Measurements from ENCODE around the gene LRRC4C.

Gene LRRC4C

GRCh38 chr11:41459465-41460401 is at the start of gene LRRC4C:
TSS of gene LRRC4C (minus strand) at chr11:41459652.
- H3K27ac ChIP-seq, result no peak within 1 kb of the TSS
- DNase-seq (ENCODE audit: low read depth, low spot score), result no peak

GRCh38 chr11:41508121-41508520 is 48.7 kb upstream of the LRRC4C start:
- DNase-seq (ENCODE audit: low read depth, low spot score), result no peak
- H3K27ac ChIP-seq, result no peak overlapping the region

- no peak overlapping the region for H3K27ac ChIP-seq
- DNase-seq (ENCODE audit: low read depth, low spot score), result no peak
Measured at GRCh38 chr11:41499429-41499828, 40.0 kb upstream of the LRRC4C start.

DNA sequence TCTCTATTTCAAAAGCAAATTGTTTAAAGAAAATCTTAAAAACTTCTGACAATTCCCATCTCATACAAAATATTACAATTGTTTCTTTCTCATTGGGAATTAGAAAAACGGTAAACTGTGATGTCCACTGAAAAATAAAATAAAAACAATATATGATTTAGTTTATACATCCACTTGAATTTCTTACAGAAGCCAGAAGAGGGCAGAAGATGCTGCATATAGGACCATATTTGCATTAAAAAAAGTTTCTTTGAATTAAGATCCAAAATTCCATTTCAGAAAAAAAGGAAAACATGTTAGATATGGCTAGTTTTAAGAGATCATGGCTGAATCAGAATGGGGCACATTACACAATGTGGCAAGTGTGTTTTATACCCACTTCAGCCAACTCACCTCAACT is 39.3 kb upstream of the LRRC4C start:
- no peak overlapping the region for H3K27ac ChIP-seq
- no peak for DNase-seq (ENCODE audit: low read depth, low spot score)

GRCh38 chr11:41497974-41498373 is 38.5 kb upstream of the LRRC4C start:
- no peak overlapping the region for H3K27ac ChIP-seq
- DNase-seq (ENCODE audit: low read depth, low spot score), result no peak

GRCh38 chr11:41494716-41495115 is 35.3 kb upstream of the LRRC4C start:
- no peak for DNase-seq (ENCODE audit: low read depth, low spot score)
- H3K27ac ChIP-seq, result no peak overlapping the region

- no peak for DNase-seq (ENCODE audit: low read depth, low spot score)
Measured at GRCh38 chr11:41486424-41486823, 27.0 kb upstream of the LRRC4C start.

GRCh38 chr11:41483956-41484355 is 24.5 kb upstream of the LRRC4C start:
- no peak for DNase-seq (ENCODE audit: low read depth, low spot score)
- no peak overlapping the region for H3K27ac ChIP-seq

More at GRCh38 chr11:41486424-41486823, 27.0 kb upstream of the LRRC4C start:
- no peak overlapping the region for H3K27ac ChIP-seq

DNA sequence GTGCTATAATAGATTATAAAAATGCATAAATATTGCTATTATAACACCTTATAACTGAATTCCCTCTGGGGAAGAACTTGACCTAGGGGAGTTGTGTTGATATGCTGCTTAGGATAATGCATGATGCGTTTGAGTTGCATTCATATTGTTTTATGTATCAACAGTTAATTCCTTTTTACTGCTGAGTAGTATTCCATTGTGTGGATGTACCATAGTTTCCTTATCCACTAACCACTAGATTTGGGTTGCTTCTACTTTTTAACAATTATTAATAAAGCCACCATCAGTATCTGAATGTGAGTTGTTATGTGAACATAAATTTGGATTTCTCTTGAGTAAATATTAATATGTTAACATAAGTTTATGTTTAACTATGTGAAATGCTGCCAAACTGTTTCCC is 19.7 kb upstream of the LRRC4C start:
- no peak for DNase-seq (ENCODE audit: low read depth, low spot score)
- H3K27ac ChIP-seq, result no peak overlapping the region

- no peak overlapping the region for H3K27ac ChIP-seq
- DNase-seq (ENCODE audit: low read depth, low spot score), result no peak
Measured at GRCh38 chr11:41461057-41461681, 1.7 kb upstream of the LRRC4C start.

- no peak overlapping the region for H3K27ac ChIP-seq
- no peak for DNase-seq (ENCODE audit: low read depth, low spot score)
Measured at GRCh38 chr11:41458641-41459040, 811 bp downstream of the LRRC4C start.

DNA sequence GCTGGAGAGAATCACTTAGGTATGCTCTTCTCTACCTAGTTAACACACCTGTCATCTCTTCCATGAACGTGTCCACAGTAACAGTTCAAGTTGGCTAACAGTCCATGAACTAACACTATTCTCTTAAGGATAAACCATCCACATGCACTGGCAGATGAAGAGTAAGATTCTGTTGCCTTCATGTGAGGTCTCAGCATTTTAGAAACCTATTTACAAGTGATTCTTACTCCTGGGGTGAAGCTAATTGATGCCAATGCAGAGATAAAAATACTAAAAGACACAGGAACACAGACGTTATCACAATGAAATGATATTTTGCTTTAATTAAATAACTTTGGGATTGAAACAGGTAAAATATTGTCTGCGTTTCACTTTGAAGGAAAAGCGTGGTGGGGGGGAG is 1.3 kb downstream of the LRRC4C start:
- DNase-seq (ENCODE audit: low read depth, low spot score), result no peak
- no peak overlapping the region for H3K27ac ChIP-seq

DNA sequence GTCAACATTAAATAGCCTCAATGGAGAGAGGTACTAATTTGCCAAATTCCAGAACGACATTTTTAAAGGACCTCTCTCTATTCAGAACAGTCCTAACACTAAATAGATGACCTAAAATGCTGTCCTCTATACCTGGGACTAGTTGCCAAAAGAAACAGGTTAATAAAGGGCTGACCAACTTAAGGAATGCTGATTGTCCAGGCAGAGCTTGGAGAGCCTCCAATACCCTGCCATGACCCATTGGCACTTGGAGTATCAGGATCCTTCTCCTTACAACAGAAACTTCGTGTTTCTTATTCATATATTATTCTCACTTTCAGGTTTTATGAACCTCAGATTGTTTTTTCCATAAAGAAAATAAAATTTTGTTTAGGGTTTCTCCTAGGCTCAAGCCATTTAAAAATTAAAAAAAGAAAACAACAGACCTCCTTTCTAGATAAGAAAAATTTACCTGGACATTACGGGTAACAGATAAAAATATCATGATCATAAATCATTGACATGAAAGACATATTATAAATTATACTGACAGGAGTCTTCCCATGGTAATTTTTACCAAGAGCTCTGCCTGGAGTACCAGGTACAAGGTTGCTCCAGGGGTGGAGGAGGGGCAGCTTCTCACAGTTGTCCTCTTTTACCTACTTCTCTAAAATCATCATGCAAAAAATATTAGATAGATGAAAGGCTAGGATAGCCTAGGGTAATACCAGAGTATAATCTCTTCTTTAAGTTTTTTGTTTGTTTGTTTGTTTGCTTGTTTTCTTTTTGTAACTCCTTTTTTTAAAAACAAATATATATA is 2.0 kb downstream of the LRRC4C start:
- DNase-seq (ENCODE audit: low read depth, low spot score), result no peak
- no peak overlapping the region for H3K27ac ChIP-seq

- DNase-seq (ENCODE audit: low read depth, low spot score), result no peak
Measured at GRCh38 chr11:41456269-41456668, 3.2 kb downstream of the LRRC4C start.

GRCh38 chr11:41451011-41451410 is 8.4 kb downstream of the LRRC4C start:
- H3K27ac ChIP-seq, result no peak overlapping the region
- DNase-seq (ENCODE audit: low read depth, low spot score), result no peak

More at GRCh38 chr11:41456269-41456668, 3.2 kb downstream of the LRRC4C start:
- H3K27ac ChIP-seq, result no peak overlapping the region

DNA sequence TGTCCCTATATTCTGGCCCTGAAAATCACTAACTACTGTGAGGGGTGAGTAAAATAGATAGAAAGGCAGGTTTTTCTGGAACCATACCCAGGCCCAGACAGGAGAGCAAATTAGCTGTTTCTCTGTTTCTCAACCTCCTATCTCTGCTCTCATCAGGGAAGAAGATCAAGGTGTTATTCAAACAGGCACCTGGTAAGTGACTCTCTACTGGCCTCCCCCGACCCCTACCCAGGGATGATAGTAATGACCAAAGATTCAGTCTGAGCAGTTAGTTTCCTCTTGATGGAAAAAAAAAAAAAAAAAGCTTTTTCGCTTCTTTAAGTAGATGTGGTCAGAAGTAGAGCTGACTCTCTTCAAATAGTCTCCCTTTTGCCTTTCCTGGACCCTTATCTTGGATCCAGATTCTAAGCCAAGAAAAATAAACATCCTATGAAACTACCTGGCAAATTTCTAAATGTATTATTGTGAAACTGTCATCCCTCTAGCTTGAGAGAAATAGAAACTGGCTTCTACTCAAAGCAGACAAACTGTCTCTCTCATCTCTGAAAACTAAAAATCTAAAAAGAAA is 9.9 kb downstream of the LRRC4C start:
- DNase-seq (ENCODE audit: low read depth, low spot score), result no peak
- no peak overlapping the region for H3K27ac ChIP-seq

DNA sequence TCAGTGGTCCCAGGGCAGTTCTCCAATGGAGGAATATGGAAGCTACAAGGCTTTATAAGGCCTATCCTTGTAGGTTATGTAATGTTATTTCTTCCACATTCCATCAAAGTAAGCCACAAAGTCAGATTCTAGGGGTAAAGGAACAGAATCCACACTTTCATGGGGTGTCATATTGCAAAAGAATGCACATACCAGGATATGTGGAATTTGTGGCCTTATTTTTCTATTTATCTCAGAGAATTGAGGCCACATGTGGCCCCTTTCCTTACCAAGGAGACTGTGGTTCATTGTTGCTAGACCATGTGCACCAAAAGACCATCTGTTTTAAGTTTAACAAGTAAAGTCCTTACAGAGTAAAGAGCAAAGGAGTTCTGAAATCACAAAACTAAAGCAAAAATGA is 12.9 kb downstream of the LRRC4C start:
- no peak for DNase-seq (ENCODE audit: low read depth, low spot score)
- H3K27ac ChIP-seq, result no peak overlapping the region

GRCh38 chr11:41446107-41446506 is 13.3 kb downstream of the LRRC4C start:
- no peak overlapping the region for H3K27ac ChIP-seq
- no peak for DNase-seq (ENCODE audit: low read depth, low spot score)

GRCh38 chr11:41437006-41437490 is 22.4 kb downstream of the LRRC4C start:
- no peak overlapping the region for H3K27ac ChIP-seq
- no peak for DNase-seq (ENCODE audit: low read depth, low spot score)

DNA sequence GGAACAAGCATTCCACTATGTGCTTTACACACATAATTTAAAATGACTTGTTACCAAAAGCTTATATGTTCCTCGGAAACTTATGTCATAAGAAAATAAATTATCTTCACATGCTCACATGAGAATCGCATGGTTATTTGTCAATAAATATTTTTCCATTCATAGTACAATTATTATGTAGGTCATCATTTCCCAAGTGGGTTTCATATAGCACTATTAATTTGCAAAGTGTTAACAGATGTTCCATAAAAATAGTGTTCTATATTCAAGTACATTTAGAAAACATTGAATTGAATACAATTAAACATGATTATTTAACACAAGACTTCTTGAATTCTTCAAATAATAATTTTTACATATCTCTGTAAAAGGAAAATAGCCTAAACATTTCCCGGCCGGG is 23.9 kb downstream of the LRRC4C start:
- no peak for DNase-seq (ENCODE audit: low read depth, low spot score)
- no peak overlapping the region for H3K27ac ChIP-seq

Measured in epithelial cell of prostate (primary cell).